Stimulated activated CD4-positive, alpha-beta T cell treated with anti-CD3 and anti-CD28 coated beads, TNF-alpha, amount 100 ng/mL, for 24 hours (primary cell): ENCODE data around the gene STARD13.

Source experiments
- DNase-seq, 3 experiments: peaks; one replicate each; pipeline ENCODE4 v3.0.0-alpha.2; 2020; ENCODE audit warnings: low read depth in 3 of 3

Gene STARD13

GRCh38 chr13:33201659-33202058 lies 83.9 kb downstream of the STARD13 start:
- DNase-seq, result no peak

- no peak for DNase-seq
Measured at GRCh38 chr13:33199289-33199850, 86.2 kb downstream of the STARD13 start.

GRCh38 chr13:33197541-33197971 lies 88.0 kb downstream of the STARD13 start:
- DNase-seq, result no peak

GRCh38 chr13:33196767-33197166 lies 88.8 kb downstream of the STARD13 start:
- no peak for DNase-seq

GRCh38 chr13:33195693-33196464 lies 89.7 kb downstream of the STARD13 start:
- DNase-seq, result no peak

DNA sequence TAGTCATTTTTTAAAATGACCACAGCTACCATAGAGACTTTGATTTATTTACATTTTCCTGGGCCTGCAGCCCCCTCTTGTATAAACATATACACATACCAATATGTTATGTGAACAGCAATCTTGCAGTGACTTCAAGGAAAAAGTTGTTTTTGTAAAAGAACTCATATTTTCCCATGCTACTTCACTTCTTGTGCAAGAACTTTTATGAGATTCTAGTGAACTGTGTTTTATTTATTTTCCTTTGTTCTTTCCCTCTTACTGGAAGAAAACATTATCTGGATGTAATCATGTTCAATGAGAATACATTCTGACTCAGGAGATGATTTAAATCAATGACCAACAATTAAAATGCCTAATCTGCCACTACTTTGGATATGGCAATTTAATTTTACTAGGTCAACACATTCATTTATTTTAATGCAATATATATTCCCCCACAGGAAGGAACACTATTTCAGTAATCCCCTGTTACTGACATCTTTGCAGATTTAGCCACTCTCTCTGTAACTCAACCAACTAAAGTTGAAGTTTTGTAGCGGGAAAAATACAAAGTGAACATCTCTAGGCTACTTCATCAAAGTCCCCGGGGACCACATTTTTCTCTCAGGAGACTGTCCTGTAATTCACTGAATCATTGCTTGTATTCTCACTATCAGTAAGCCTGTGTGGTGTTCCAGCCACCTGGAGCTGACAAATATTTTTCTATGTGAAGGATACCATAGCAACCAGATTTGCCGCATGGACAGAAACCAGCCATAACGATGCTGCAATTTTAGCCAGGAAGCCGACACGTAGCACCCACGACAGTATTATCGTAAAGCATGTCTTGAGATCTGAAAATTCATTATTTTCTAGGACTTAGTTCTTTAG lies 90.5 kb downstream of the STARD13 start:
- no peak for DNase-seq

GRCh38 chr13:33193428-33193974 lies 92.1 kb downstream of the STARD13 start:
- DNase-seq, result no peak

- no peak for DNase-seq
Measured at GRCh38 chr13:33191425-33192210, 93.9 kb downstream of the STARD13 start.

DNA sequence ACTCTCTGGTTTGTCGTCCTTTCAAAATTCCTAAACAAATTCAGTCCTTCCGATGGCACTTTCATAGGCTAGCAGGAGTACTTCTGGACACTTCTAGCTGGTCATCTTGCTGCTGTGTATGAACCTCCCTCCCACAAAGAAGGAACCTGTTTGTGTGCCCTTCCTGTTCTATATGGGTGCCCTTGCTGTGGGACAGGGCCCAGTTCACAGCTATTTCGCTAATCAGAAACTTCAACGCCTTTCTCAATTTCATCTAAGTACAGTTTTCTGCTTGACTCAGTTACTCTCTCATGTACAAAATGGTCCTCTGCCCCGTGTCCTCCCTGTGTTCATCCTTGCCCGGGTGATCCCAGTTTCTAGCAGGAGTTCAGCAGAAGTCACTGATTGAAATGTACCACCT lies 96.1 kb downstream of the STARD13 start:
- DNase-seq, result no peak

- DNase-seq, result no peak
Measured at GRCh38 chr13:33188093-33188882, 97.3 kb downstream of the STARD13 start.

- DNase-seq, result no peak
Measured at GRCh38 chr13:33186861-33187291, 98.7 kb downstream of the STARD13 start.

- DNase-seq, result no peak
Measured at GRCh38 chr13:33185853-33186252, 99.7 kb downstream of the STARD13 start.

DNA sequence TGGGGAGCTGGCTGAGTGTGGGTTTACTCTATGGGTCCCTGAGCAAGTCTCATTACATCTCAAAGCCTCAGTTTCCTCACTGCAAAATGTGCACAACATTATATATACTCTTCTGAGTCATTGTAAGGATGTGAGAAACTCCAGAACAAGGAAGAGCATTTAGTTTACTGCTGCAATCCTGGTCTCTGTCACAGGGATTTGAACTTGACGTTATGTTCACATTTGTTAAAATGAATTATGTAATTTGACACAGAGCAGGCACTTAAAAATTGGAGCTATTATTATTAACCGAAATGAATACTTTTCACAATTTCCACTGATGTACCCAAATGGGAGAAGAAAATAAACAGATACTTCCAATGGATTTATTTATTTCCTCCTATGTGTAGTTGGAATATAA lies 101.0 kb downstream of the STARD13 start:
- no peak for DNase-seq

- no peak for DNase-seq
Measured at GRCh38 chr13:33184112-33184490, 101.5 kb downstream of the STARD13 start.

GRCh38 chr13:33183431-33184111 lies 102.0 kb downstream of the STARD13 start:
- DNase-seq, result no peak

DNA sequence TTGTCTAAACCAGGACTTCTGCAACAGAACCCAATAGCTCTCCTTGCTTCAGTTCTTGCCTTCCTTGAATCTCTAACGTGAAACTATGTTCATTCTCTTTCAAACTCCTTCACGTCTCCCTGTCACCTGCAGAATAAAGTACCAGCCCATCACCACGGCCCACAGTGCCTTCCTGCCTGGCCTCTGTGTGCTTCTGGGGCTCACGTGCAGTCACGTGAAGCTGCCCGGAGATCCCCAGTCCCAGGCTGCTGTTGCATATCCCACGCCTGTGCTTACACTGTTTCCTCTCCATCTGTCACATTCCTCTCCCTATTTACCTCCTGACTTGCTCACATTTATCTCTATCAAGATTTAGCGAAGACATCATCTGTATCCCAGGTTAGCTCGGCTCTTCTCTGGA lies 102.8 kb downstream of the STARD13 start:
- DNase-seq, result no peak

DNA sequence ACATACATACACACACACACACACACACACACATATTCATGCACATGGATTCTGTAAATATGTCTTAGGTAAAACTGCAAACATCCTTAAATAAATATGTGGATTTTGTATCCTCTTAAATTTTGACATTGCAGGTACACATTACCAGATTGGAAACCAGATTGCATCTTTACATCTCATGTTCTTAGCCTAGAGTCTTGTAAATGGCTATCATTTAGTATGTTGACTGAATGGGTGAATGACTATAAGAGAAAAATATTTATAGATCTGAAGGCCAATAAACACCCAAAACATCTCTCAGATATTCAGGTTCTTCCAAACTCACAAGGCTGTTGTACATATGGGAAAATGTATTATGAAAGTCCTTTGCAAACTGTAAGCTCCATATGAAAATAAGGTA lies 104.3 kb downstream of the STARD13 start:
- DNase-seq, result no peak

- DNase-seq, result no peak
Measured at GRCh38 chr13:33180122-33180804, 105.3 kb downstream of the STARD13 start.

GRCh38 chr13:33179463-33179862 lies 106.1 kb downstream of the STARD13 start:
- DNase-seq, result no peak
